PC-3 (cell line): ENCODE measurements around the gene KCNN2.

Source experiments
- CTCF ChIP-seq: fragments of 300-600 bp; sonication (generic); conservative IDR thresholded peaks from 2 replicates; pipeline ENCODE4 v1.5.1; 2017; ENCODE audit warnings: antibody characterized with exemption, low read depth, mild to moderate bottlenecking, low read length
- EZH2phosphoT487 ChIP-seq: fragments of 300-600 bp; sonication (generic); IDR thresholded peaks from 2 replicates; pipeline ENCODE4 v1.6.1; 2018; ENCODE audit warnings: mild to moderate bottlenecking, antibody characterized with exemption, low read length, borderline replicate concordance

GRCh38 chr5:114325541-114325940 is 36.3 kb upstream of the KCNN2 start:
- TF ChIP-seq CTCF, result no peak
- no peak for TF ChIP-seq EZH2phosphoT487
